ENCODE measurements around the gene SGCE.

SGCE gene

GRCh38 chr7:94565247-94565894, 90.6 kb downstream of the SGCE start:
- no peak for DNase-seq

GRCh38 chr7:94562525-94562924, 93.4 kb downstream of the SGCE start:
- no peak for DNase-seq

DNA sequence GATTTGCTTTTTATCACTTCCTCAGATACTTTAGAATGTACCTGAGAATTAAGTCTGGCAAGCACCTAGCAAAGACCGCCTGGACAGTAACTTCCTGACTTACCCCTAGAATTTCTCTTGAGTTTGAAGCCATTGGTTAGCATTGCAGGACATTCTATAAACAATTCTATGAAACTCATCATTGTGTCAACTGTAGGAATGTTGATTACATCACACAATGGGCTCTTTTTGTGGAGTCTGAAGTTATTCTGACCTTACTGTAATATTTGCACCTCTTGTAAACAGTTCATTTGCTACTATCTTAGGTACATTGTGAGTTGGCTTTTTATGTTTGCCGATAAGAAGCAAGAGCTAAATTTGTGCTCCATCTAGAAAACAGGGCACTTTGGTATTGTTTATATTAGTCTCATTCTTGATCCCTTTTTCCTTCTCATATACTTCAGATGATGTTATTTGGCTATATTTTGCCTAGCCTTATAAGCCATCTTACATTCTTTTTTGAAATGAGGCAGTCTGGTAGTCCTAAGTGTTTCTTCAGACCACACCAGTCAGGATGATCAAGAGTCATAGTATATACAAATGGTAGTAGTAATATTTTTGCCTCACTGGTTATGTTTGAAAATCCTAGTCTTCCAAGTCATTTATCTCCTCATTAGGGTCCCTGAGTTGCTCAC, 94.0 kb downstream of the SGCE start:
- no peak for DNase-seq

DNA sequence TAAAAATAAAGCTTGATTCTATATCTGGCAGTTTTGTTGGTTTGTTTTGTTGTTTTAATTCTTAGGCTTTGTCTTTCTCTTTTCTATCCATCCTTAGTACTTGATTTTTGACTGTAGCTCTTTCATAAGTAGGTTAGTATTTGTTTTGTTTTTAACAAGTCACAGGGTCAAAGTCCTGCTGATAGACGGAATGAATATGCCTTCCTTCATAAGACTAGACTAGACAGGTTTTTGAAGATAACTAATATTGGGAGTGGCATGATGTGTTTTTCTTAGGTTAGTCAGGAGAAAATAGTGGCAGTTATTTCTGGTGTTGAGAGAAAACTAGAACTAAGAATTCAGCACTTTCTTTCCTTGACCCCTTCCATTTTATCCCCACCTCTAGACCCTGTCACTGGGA, 96.0 kb downstream of the SGCE start:
- no peak for DNase-seq

GRCh38 chr7:94557215-94557614, 98.7 kb downstream of the SGCE start:
- no peak for DNase-seq

DNA sequence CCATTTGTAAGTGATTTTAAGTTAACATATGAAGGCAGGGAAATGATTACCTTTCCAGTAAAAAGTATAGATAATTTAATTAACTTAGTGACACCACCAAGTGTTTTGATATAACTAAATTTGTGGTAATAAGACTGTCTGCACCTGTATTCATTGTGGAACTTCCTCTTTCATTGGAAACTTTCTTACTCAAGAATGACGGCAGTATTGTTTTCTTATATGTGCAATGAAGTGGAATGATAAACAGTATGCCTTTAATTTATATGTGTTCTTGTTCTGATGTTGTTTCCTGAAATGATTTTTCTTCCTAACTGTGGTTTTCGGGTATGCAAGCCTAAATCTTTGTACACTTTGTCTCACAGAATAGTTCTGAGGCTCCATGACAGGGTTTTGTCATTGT, 99.9 kb downstream of the SGCE start:
- no peak for DNase-seq

GRCh38 chr7:94547126-94547525, 108.8 kb downstream of the SGCE start:
- no peak for DNase-seq

DNA sequence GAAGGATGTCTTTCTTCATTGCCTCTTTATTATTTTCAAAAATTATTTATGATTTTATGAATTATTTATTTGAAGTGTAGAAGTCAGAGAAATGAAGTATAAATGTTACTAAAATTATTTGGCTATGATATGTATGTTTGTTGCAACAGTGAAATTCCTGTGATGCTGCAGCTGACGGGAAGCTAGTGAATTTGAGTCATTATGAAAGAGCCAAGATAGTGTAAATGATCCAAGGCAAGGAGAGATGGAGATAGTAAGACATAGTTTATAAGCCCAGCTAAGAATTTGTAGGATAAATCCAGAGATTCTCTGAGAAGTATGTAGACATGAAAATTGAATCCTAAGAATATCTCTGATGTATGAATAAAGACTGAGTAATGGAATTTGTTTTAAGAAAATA, 115.5 kb downstream of the SGCE start:
- no peak for DNase-seq
